Progenitor cell of endocrine pancreas (in vitro differentiated cells): ENCODE measurements around the gene CBX2. TPM values are rescaled to one million over a fixed set of nuclear protein-coding genes. Genes with fewer than 3 reads are reported as not detected.

Source experiments
- DNase-seq: peaks from one replicate; pipeline ENCODE4 v3.0.0; 2021; ENCODE audit warnings: low spot score; ENCODE audit not compliant: unreplicated experiment
- H3K27ac Mint-ChIP-seq: 2 replicates; pipeline ENCODE4 v1.8.0; 2021; ENCODE audit warnings: mild to moderate bottlenecking, moderate library complexity, mixed read lengths
- H3K27me3 Mint-ChIP-seq: 2 replicates; pipeline ENCODE4 v1.8.0; 2021; ENCODE audit warnings: mixed read lengths
- H3K36me3 Mint-ChIP-seq: 2 replicates; pipeline ENCODE4 v1.8.0; 2022; ENCODE audit warnings: mixed read lengths; ENCODE audit not compliant: insufficient read depth
- H3K4me1 Mint-ChIP-seq: 2 replicates; pipeline ENCODE4 v1.8.0; 2021; ENCODE audit warnings: low read depth, mixed read lengths
- H3K4me3 Mint-ChIP-seq: 2 replicates; pipeline ENCODE4 v1.8.0; 2021; ENCODE audit warnings: low read depth, mild to moderate bottlenecking, moderate library complexity, mixed read lengths
- H3K9me3 Mint-ChIP-seq: 2 replicates; pipeline ENCODE4 v1.8.0; 2021; ENCODE audit warnings: low read depth, mixed read lengths
- total RNA-seq: library from RNA; stranded (reverse); gene quantifications from 2 replicates; pipeline ENCODE4 v1.2.1, GENCODE V29; 2021
- TF ChIP-seq, protein P1 (sequence below): fragments of 200-600 bp; sonication (generic); IDR thresholded peaks from one replicate; pipeline ENCODE4 v1.5.0; 2021; ENCODE audit warnings: antibody characterized with exemption, mild to moderate bottlenecking; ENCODE audit not compliant: unreplicated experiment

CBX2 gene
- total RNA-seq, 1 donor from 2014 or later: 111 TPM

DNA sequence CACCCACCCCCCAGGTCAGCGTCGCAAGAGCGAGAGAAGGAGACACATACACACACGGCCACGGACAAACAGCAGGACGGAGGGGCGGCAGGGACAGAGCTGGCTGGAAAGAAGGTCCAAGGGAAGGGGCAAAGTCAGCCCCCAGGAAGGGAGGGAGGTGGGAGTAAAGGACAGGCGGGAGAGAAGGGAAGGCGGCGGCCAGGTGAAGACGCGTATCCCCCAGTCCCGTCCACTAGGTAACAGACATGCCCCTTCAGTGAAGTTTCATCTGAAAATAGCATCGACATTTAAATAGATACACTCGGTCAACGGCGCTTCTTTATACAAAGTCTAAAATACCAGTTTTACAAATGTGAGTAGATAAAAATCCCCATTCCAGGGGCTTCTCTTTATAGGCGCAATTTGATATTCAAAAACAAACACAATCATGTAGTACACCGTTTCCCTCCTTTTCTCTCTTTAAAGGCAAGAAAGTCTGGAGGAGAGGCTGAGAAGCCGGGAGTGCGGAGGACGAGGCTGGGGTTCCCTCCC lies 14.5 kb downstream of the CBX2 start:
- Mint-ChIP-seq H3K4me3 (peak overlapping the region; percentile 60), H3K36me3 (peaks cover 4% of the 10 kb centered on the region), H3K4me1 (peaks cover 24% of the 10 kb centered on the region), H3K9me3 (no peaks in the 10 kb centered on the region), H3K27me3 (peaks cover 50% of the 10 kb centered on the region), H3K27ac (no peak overlapping the region)
- TF ChIP-seq, protein P1, sequence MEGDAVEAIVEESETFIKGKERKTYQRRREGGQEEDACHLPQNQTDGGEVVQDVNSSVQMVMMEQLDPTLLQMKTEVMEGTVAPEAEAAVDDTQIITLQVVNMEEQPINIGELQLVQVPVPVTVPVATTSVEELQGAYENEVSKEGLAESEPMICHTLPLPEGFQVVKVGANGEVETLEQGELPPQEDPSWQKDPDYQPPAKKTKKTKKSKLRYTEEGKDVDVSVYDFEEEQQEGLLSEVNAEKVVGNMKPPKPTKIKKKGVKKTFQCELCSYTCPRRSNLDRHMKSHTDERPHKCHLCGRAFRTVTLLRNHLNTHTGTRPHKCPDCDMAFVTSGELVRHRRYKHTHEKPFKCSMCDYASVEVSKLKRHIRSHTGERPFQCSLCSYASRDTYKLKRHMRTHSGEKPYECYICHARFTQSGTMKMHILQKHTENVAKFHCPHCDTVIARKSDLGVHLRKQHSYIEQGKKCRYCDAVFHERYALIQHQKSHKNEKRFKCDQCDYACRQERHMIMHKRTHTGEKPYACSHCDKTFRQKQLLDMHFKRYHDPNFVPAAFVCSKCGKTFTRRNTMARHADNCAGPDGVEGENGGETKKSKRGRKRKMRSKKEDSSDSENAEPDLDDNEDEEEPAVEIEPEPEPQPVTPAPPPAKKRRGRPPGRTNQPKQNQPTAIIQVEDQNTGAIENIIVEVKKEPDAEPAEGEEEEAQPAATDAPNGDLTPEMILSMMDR: no peak
- DNase-seq: no peak

DNA sequence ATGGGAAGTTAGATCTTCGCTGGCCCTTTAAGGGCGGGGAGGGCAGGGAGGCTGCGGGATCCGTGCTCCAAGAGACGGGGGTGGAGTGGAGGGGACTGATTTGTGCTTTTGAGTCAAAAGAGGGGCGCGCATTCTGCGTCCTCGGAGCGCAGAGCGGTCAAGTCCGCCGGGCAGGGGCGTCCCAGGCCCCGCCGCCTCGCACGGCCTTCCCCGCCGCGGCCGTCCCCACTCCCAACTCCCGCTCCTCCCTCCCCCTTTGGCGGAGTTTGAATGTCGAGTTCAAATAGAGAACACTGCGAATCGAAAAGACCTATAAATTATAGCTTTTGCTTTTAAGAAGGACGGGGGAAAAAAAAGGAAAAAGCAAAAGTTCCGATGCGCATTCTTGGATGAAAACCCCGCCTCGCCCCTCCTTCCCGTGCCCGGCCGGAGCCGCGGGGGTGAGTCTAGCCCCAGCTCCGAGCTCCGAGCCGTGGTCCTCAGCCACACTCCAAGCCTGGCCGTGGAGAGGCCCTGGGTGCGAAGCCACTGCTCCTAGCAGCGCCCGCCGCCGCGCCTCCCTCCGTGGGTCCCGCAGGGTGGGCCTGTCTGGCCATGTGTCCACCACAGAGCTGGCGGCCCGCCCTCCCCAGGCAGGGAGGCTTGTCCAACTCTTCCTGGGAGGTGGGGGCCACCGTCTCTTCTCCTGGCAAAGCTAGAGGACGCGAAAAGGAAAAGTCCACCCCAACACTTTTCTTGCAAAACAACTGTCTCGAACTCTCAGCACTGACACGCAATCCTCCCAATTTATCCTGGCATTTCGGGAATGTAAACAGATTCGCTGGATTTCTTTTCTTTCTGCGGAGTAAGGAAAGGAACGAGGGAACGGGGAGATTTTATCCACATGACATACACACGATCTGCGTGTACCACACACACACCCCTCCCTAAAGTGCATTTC lies 15.3 kb downstream of the CBX2 start:
- Mint-ChIP-seq H3K36me3 (peaks cover 4% of the 10 kb centered on the region), H3K27me3 (peaks cover 43% of the 10 kb centered on the region), H3K27ac (peak overlapping the region; percentile 83), H3K4me1 (peaks cover 24% of the 10 kb centered on the region), H3K9me3 (no peaks in the 10 kb centered on the region), H3K4me3 (peak overlapping the region; percentile 33)
- no peak for DNase-seq
- TF ChIP-seq, protein P1: no peak

DNA sequence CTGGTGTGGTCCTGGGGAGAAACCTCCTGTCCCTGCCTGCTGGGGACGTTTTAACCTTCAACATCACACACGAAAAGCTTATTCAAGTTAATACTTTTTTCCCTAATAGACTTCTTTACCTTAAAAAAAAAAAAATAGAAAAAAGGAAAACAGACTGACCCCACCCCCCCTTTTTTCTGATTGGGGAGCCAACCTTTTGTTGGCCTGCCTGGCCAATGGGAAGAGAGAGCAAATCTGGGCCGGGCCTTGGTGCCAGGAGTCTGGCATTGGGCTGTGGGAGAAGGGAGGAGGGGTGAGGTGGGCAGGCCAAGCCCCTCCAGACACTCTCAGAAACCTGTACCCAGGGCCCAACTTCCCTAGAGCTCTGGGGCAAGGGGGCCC lies 16.0 kb downstream of the CBX2 start:
- TF ChIP-seq, protein P1: no peak
- H3K27me3 Mint-ChIP-seq: peaks cover 44% of the 10 kb centered on the region
- peak overlapping the region; percentile 83 for H3K27ac Mint-ChIP-seq
- H3K36me3 Mint-ChIP-seq: peaks cover 4% of the 10 kb centered on the region
- H3K4me3 Mint-ChIP-seq: peak overlapping the region; percentile 25
- H3K4me1 Mint-ChIP-seq: peaks cover 24% of the 10 kb centered on the region
- DNase-seq: no peak
- no peaks in the 10 kb centered on the region for H3K9me3 Mint-ChIP-seq

DNA sequence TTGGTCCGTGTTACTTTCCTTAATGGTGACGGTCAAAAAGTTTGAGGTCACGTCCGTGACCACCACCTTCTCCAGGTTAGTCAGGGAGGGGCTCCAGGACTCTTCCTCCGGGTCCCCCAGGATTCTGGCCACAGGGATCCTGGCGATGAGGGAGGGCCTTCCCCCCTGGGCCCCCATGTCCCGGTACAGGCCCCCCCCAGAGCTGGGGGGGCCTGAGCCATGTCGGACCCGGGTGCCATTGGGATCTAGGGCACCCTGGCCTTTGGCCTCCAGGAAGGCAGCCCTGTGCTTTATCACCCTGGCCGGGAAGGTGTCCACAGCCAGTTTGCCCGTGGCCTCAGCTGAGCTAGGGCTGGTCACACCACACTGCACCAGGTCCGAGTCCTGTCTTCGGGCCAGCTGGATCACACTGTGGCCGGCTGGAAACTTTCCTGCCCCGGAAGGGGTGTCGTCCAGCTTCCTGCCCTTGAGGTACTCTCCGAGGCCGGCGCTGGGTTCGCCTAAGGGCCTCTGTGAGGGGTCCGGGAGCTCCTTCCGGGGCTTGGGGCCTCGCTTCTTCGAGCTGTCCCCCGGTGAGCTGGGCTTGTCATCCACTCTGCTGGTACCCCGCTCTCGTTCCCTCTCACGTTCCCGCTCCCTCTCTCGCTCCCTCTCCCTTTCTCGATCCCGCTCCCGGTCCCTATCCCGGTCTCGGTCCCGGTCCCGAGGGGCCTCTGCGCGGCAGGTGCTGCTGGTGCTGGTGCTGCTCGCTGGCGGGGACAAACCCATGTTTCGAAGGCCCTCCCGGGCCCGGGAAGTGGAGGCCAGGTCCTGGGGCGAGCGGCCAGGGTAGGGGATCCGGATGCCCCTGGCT lies 16.9 kb downstream of the CBX2 start:
- Mint-ChIP-seq H3K4me1 (peaks cover 25% of the 10 kb centered on the region), H3K27me3 (peaks cover 46% of the 10 kb centered on the region), H3K36me3 (peaks cover 4% of the 10 kb centered on the region), H3K27ac (no peak overlapping the region), H3K4me3 (no peak overlapping the region), H3K9me3 (no peaks in the 10 kb centered on the region)
- no peak for DNase-seq
- TF ChIP-seq, protein P1: no peak
